HEK293T (cell line): Measurements from ENCODE around the gene ATP11A.
"Not testable (repeated sequence)": the region's sequence is repeated elsewhere in the genome, so short reads cannot be mapped to it uniquely, and the experiment has no call there.

Experiments
- CTCF ChIA-PET: fragments of 350-600 bp; formaldehyde crosslinking; extraction: SDS; loops from one replicate; lab custom pipeline; 2021; ENCODE audit warnings: antibody characterized with exemption, inconsistent platforms; lab: Yijun Ruan, JAX
- POLR2A ChIA-PET: fragments of 350-600 bp; formaldehyde crosslinking; extraction: SDS; loops from one replicate; lab custom pipeline; 2020; ENCODE audit warnings: antibody characterized with exemption, inconsistent platforms; lab: Yijun Ruan, JAX
- DNase-seq: peaks from one replicate; pipeline ENCODE4 v3.0.0; 2012; ENCODE audit warnings: mixed read lengths; ENCODE audit errors: extremely low spot score
- ARNT ChIP-seq: fragments of 450-650 bp; IDR thresholded peaks from 2 replicates; pipeline ENCODE4 v1.6.1; 2017; ENCODE audit warnings: mild to moderate bottlenecking
- BHLHE40 ChIP-seq: fragments of 450-650 bp; IDR thresholded peaks from 2 replicates; pipeline ENCODE4 v1.6.1; 2016; ENCODE audit warnings: mild to moderate bottlenecking, moderate library complexity, borderline replicate concordance
- CTBP1 ChIP-seq: fragments of 450-650 bp; IDR thresholded peaks from 2 replicates; pipeline ENCODE4 v1.6.1; 2016; ENCODE audit warnings: borderline replicate concordance
- ELF4 ChIP-seq: fragments of 450-650 bp; IDR thresholded peaks from 2 replicates; pipeline ENCODE4 v1.6.1; 2017; ENCODE audit warnings: antibody characterized with exemption
- FOXA1 ChIP-seq: fragments of 450-650 bp; IDR thresholded peaks from 2 replicates; pipeline ENCODE4 v1.6.1; 2016; ENCODE audit warnings: mild to moderate bottlenecking
- FOXK2 ChIP-seq: fragments of 450-650 bp; IDR thresholded peaks from 2 replicates; pipeline ENCODE4 v1.6.1; 2016; ENCODE audit warnings: mild to moderate bottlenecking
- FOXM1 ChIP-seq: fragments of 450-650 bp; IDR thresholded peaks from 2 replicates; pipeline ENCODE4 v1.6.1; 2017; ENCODE audit warnings: mild to moderate bottlenecking, borderline replicate concordance
- HDGF ChIP-seq: fragments of 450-650 bp; IDR thresholded peaks from 2 replicates; pipeline ENCODE4 v1.6.1; 2017; ENCODE audit warnings: antibody characterized with exemption, borderline replicate concordance
- L3MBTL2 ChIP-seq: fragments of 450-650 bp; conservative IDR thresholded peaks from 2 replicates; pipeline ENCODE4 v1.6.1; 2016; ENCODE audit warnings: mild to moderate bottlenecking
- LEF1 ChIP-seq: fragments of 450-650 bp; IDR thresholded peaks from 2 replicates; pipeline ENCODE4 v1.6.1; 2017; ENCODE audit warnings: mild to moderate bottlenecking, borderline replicate concordance
- NFRKB ChIP-seq: fragments of 450-650 bp; IDR thresholded peaks from 2 replicates; pipeline ENCODE4 v1.6.1; 2016; ENCODE audit warnings: mild to moderate bottlenecking, moderate library complexity
- SP1 ChIP-seq: fragments of 450-650 bp; IDR thresholded peaks from 2 replicates; pipeline ENCODE4 v1.6.1; 2017
- SUZ12 ChIP-seq: fragments of 450-650 bp; IDR thresholded peaks from 2 replicates; pipeline ENCODE4 v1.6.1; 2016; ENCODE audit warnings: mild to moderate bottlenecking
- TARDBP ChIP-seq: fragments of 450-650 bp; IDR thresholded peaks from 2 replicates; pipeline ENCODE4 v1.6.1; 2016
- ZNF384 ChIP-seq: fragments of 450-650 bp; IDR thresholded peaks from 2 replicates; pipeline ENCODE4 v1.6.1; 2016
- TF ChIP-seq, protein P1 (sequence below): fragments of 450-650 bp; IDR thresholded peaks from 2 replicates; pipeline ENCODE4 v1.6.1; 2016

The ATP11A gene

GRCh38 chr13:112883241-112883945 lies 193.6 kb downstream of the ATP11A start:
- ChIA-PET CTCF (no interaction called here), POLR2A (no interaction called here)
- DNase-seq: no peak
- TF ChIP-seq HDGF: no peak

GRCh38 chr13:112884700-112885099 lies 194.9 kb downstream of the ATP11A start:
- DNase-seq, CTCF ChIA-PET, POLR2A ChIA-PET: not testable (repeated sequence)

GRCh38 chr13:112885242-112885781 lies 195.5 kb downstream of the ATP11A start:
- DNase-seq: no peak
- POLR2A ChIA-PET: no interaction called here
- CTCF ChIA-PET: no interaction called here
- TF ChIP-seq ARNT (no peak), FOXA1 (no peak), L3MBTL2 (no peak), FOXK2 (no peak), ELF4 (no peak), ZNF384 (no peak), CTBP1 (no peak), HDGF (no peak), SUZ12 (no peak), NFRKB (no peak), FOXM1 (no peak), TARDBP (no peak), LEF1 (no peak), BHLHE40 (no peak), SP1 (no peak)
- TF ChIP-seq, protein P1, sequence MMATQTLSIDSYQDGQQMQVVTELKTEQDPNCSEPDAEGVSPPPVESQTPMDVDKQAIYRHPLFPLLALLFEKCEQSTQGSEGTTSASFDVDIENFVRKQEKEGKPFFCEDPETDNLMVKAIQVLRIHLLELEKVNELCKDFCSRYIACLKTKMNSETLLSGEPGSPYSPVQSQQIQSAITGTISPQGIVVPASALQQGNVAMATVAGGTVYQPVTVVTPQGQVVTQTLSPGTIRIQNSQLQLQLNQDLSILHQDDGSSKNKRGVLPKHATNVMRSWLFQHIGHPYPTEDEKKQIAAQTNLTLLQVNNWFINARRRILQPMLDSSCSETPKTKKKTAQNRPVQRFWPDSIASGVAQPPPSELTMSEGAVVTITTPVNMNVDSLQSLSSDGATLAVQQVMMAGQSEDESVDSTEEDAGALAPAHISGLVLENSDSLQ: no peak

DNA sequence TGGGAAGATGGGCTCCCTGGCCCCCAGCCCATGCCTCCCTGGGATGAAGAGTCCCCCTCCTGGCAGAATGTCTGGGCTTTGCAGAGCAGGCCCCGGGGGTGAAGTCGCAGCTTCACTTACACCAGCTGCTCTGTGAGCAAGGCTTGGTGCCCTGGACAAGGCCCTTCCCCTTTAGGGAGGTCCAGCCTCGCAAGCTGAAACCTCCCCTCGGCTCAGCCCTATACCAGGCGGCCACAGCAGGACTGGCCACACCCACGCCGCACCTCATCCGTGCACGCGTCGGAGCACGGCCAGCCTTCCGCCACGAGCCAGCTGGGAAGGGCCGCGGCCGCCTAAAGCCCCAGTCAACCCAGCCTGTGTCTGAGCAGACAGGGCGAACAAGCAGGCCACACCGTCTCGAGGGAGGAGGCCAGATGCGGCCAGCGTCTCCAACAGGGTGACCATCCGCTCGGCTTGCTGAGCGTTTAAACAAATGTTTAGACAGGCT lies 196.0 kb downstream of the ATP11A start:
- POLR2A ChIA-PET: no interaction called here
- DNase-seq: no peak
- TF ChIP-seq FOXA1 (no peak), SUZ12 (no peak), ARNT (no peak), HDGF (no peak), CTBP1 (no peak), TARDBP (no peak), SP1 (no peak)
- CTCF ChIA-PET: interaction anchor here (0.6 kb wide), 1 partner anchor 591 kb away, joined by 3 read pairs; no protein-coding TSS in a partner anchor

- ChIA-PET POLR2A (no interaction called here), CTCF (no interaction called here)
- DNase-seq: no peak
- TF ChIP-seq FOXK2: no peak
- no peak for TF ChIP-seq CTBP1
- TF ChIP-seq L3MBTL2: no peak
- TF ChIP-seq TARDBP: no peak
- no peak for TF ChIP-seq FOXM1
Measured at GRCh38 chr13:112887151-112887550, 197.3 kb downstream of the ATP11A start.

- ChIA-PET POLR2A (no interaction called here), CTCF (no interaction called here)
- no peak for DNase-seq
- TF ChIP-seq L3MBTL2: no peak
- no peak for TF ChIP-seq TARDBP
- no peak for TF ChIP-seq SP1
- no peak for TF ChIP-seq ARNT
- TF ChIP-seq FOXM1: no peak
- TF ChIP-seq BHLHE40: no peak
- TF ChIP-seq CTBP1: no peak
Measured at GRCh38 chr13:112887557-112887991, 197.7 kb downstream of the ATP11A start.

GRCh38 chr13:112888238-112889111 lies 198.6 kb downstream of the ATP11A start:
- TF ChIP-seq BHLHE40 (no peak), SUZ12 (no peak), SP1 (no peak), FOXK2 (no peak), CTBP1 (no peak), ELF4 (no peak), ARNT (no peak), FOXM1 (no peak), HDGF (no peak), ZNF384 (no peak), FOXA1 (no peak), TARDBP (no peak), LEF1 (no peak), L3MBTL2 (no peak)
- TF ChIP-seq, protein P1: no peak
- no peak for DNase-seq
- ChIA-PET CTCF (no interaction called here), POLR2A (no interaction called here)
